SU-DHL-6 (cell line): ENCODE measurements around the gene BNC2.

Experiments used
- H2AFZ ChIP-seq: fragments of 200-600 bp; sonication (generic); 2 replicates; pipeline ENCODE4 v1.6.1; 2014; ENCODE audit warnings: low read depth, mild to moderate bottlenecking, moderate library complexity, mixed read lengths, antibody characterized with exemption, low read length; ENCODE audit not compliant: severe bottlenecking
- H3F3A ChIP-seq: fragments of 200-600 bp; shearing (Covaris generic); 2 replicates; pipeline ENCODE4 v1.6.0; 2016; ENCODE audit warnings: antibody characterized with exemption, mild to moderate bottlenecking; ENCODE audit not compliant: insufficient read depth
- H3K27ac ChIP-seq: fragments of 200-600 bp; sonication (generic); 2 replicates; pipeline ENCODE4 v1.5.1; 2016; ENCODE audit warnings: low read depth, mild to moderate bottlenecking, low read length, moderate library complexity, mixed read lengths
- H3K27me3 ChIP-seq: fragments of 200-600 bp; sonication (generic), shearing (Covaris generic); 2 replicates; pipeline ENCODE4 v1.6.0; 2014; ENCODE audit warnings: mild to moderate bottlenecking, low read length
- H3K36me3 ChIP-seq: fragments of 200-600 bp; sonication (generic); 2 replicates; pipeline ENCODE4 v1.6.1; 2014; ENCODE audit warnings: mild to moderate bottlenecking, low read length, mixed read lengths
- H3K4me2 ChIP-seq: fragments of 300-600, 200-600 bp; shearing (Covaris generic), sonication (generic); 2 replicates; pipeline ENCODE4 v1.6.0; 2014; ENCODE audit warnings: low read length, low read depth, mild to moderate bottlenecking; ENCODE audit not compliant: poor library complexity, severe bottlenecking
- H3K4me3 ChIP-seq: fragments of 200-600 bp; sonication (generic); 2 replicates; pipeline ENCODE4 v1.5.1; 2014; ENCODE audit warnings: antibody characterized with exemption, low read length, mild to moderate bottlenecking, mixed read lengths; ENCODE audit not compliant: insufficient read depth, poor library complexity, severe bottlenecking
- H3K79me2 ChIP-seq: fragments of 200-600 bp; sonication (generic); 2 replicates; pipeline ENCODE4 v1.6.1; 2014; ENCODE audit warnings: mild to moderate bottlenecking, low read length, moderate library complexity; ENCODE audit not compliant: insufficient read depth
- H3K9ac ChIP-seq: fragments of 200-600 bp; sonication (generic); 2 replicates; pipeline ENCODE4 v1.7.0; 2014; ENCODE audit warnings: mild to moderate bottlenecking, low read length
- H3K9me2 ChIP-seq: fragments of 200-600 bp; sonication (generic); replicated peaks from 2 replicates; pipeline ENCODE4 v1.6.1; 2014; ENCODE audit warnings: low read length; ENCODE audit not compliant: insufficient read depth
- H3K9me3 ChIP-seq: fragments of 200-600 bp; sonication (generic); 2 replicates; pipeline ENCODE4 v1.6.1; 2014; ENCODE audit warnings: low read length, mixed read lengths; ENCODE audit not compliant: insufficient read depth
- H4K20me1 ChIP-seq: fragments of 200-600 bp; sonication (generic); 2 replicates; pipeline ENCODE4 v1.6.1; 2014; ENCODE audit warnings: low read depth, mild to moderate bottlenecking, antibody characterized with exemption, low read length, moderate library complexity, mixed read lengths
- CTCF ChIP-seq: fragments of 200-600 bp; sonication (generic); IDR thresholded peaks from one replicate; pipeline ENCODE4 v1.5.1; 2017; ENCODE audit warnings: antibody characterized with exemption, mild to moderate bottlenecking, low read length, moderate library complexity; ENCODE audit not compliant: insufficient read depth, poor library complexity, severe bottlenecking
- EZH2phosphoT487 ChIP-seq: fragments of 200-600 bp; sonication (generic), shearing (Covaris generic); conservative IDR thresholded peaks from 2 replicates; pipeline ENCODE4 v1.6.1; 2018; ENCODE audit warnings: mild to moderate bottlenecking, antibody characterized with exemption, low read length, moderate library complexity, mixed read lengths

BNC2 gene

DNA sequence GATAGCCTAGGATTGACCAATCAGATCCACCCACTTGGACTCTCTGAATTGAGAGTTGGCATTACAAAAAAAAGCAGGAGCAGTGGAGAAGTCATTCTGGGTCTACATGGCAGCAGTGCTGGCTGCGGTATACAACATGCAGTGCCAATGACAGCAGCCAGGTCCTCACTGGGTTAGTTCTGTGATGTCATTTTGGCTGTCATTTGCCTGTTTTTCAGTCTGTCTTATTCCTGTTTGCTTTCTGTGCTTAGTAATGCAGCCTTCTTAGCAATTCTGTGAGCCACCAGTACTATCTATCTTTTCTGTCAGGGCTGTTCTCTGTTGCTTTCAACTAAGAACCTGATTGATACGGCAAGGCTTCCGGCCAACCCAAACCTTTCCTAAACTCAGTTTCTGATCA, 471.8 kb downstream of the BNC2 start:
- TF ChIP-seq CTCF (no peak), EZH2phosphoT487 (no peak)
- H3K79me2 ChIP-seq: no peaks in the 10 kb centered on the region
- no peaks in the 10 kb centered on the region for H4K20me1 ChIP-seq
- no peak overlapping the region for H2AFZ ChIP-seq
- no peaks in the 10 kb centered on the region for H3K27me3 ChIP-seq
- H3K9me2 ChIP-seq: no peaks in the 10 kb centered on the region
- H3K36me3 ChIP-seq: no peaks in the 10 kb centered on the region
- H3K27ac ChIP-seq: no peak overlapping the region
- H3K4me2 ChIP-seq: no peak overlapping the region
- H3K9me3 ChIP-seq: no peaks in the 10 kb centered on the region
- H3F3A ChIP-seq: no peaks in the 10 kb centered on the region
- no peak overlapping the region for H3K9ac ChIP-seq
- no peak overlapping the region for H3K4me3 ChIP-seq

DNA sequence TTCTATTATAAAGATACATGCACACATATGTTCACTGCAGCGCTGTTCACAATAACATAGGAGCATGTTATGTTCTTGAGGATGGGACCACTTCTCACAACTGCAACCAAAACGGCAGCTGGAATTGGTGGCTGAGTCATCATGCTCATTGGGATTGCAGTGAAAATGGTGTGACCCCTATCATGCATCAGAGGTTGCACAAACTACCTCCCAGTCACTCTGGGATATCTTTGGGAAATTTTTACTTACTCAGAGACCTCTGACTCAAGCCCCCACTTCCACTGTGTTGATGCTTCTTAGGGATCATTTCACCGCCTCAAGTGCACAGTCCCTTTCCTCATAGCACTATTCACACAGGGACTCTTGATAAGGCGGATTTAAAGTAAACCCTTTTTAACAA, 474.1 kb downstream of the BNC2 start:
- no peaks in the 10 kb centered on the region for H3K9me2 ChIP-seq
- no peak overlapping the region for H3K4me3 ChIP-seq
- no peaks in the 10 kb centered on the region for H3K79me2 ChIP-seq
- H3K36me3 ChIP-seq: no peaks in the 10 kb centered on the region
- no peaks in the 10 kb centered on the region for H3K27me3 ChIP-seq
- H2AFZ ChIP-seq: no peak overlapping the region
- no peaks in the 10 kb centered on the region for H3F3A ChIP-seq
- no peak overlapping the region for H3K27ac ChIP-seq
- H4K20me1 ChIP-seq: no peaks in the 10 kb centered on the region
- H3K9ac ChIP-seq: no peak overlapping the region
- no peak overlapping the region for H3K4me2 ChIP-seq
- no peaks in the 10 kb centered on the region for H3K9me3 ChIP-seq
- TF ChIP-seq EZH2phosphoT487 (no peak), CTCF (no peak)

GRCh38 chr9:16391369-16391768, 479.1 kb downstream of the BNC2 start:
- TF ChIP-seq CTCF (no peak), EZH2phosphoT487 (no peak)
- H4K20me1 ChIP-seq: no peaks in the 10 kb centered on the region
- H3K4me2 ChIP-seq: no peak overlapping the region
- no peaks in the 10 kb centered on the region for H3K27me3 ChIP-seq
- H3K79me2 ChIP-seq: no peaks in the 10 kb centered on the region
- no peak overlapping the region for H3K27ac ChIP-seq
- H3K9ac ChIP-seq: no peak overlapping the region
- no peaks in the 10 kb centered on the region for H3F3A ChIP-seq
- H3K4me3 ChIP-seq: no peak overlapping the region
- H3K9me2 ChIP-seq: no peaks in the 10 kb centered on the region
- no peaks in the 10 kb centered on the region for H3K9me3 ChIP-seq
- H3K36me3 ChIP-seq: no peaks in the 10 kb centered on the region
- H2AFZ ChIP-seq: no peak overlapping the region

DNA sequence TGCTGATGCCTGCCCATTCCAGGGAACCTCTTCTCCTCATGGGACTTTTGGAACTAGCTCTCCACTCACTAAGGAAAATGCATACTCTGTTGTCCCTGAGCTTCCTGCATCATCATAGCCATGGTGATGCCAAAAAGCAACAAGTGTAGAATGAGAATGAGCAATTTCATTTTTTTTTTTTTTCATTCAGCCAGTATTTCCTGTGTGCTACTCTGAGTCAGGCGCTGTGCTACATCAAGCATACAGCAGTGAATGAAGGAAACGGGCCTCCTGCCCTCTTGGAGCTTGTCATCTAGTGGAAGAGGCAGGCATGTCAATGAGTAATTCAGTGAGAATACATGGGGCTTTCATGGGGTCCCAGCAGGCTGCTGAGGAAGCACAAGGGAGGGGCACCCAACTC, 483.1 kb downstream of the BNC2 start:
- Histone ChIP-seq H3K9me2 (no peaks in the 10 kb centered on the region), H3K9me3 (no peaks in the 10 kb centered on the region), H3K4me2 (no peak overlapping the region), H3F3A (no peaks in the 10 kb centered on the region), H3K4me3 (no peak overlapping the region), H3K27ac (no peak overlapping the region), H2AFZ (no peak overlapping the region), H4K20me1 (no peaks in the 10 kb centered on the region), H3K27me3 (no peaks in the 10 kb centered on the region), H3K79me2 (no peaks in the 10 kb centered on the region), H3K36me3 (no peaks in the 10 kb centered on the region), H3K9ac (no peak overlapping the region)
- no peak for TF ChIP-seq CTCF
